PC-3 (cell line): Measurements from ENCODE around the gene COX11. TPM values are rescaled to one million over a fixed set of nuclear protein-coding genes. Genes with fewer than 3 reads are reported as not detected.

Experiments
- ATAC-seq: fragments of 200-7000 bp; cut with Tn5 transposase; 2 replicates; pipeline ENCODE4 v1.9.1; 2020; ENCODE audit warnings: mild to moderate bottlenecking, moderate library complexity
- BruUV-seq: library from RNA; stranded (reverse); fragments of 400-500 nt; replicated peaks from 2 replicates; lab custom pipeline; 2021; lab: Mats Ljungman, UMichigan
- CTCF ChIA-PET: fragments of 300-600 bp; sonication (Branson Sonifier 250); formaldehyde crosslinking; loops from one replicate; lab custom pipeline; 2022; ENCODE audit warnings: antibody characterized with exemption; lab: Charles Lee
- POLR2A ChIA-PET: fragments of 300-600 bp; sonication (Branson Sonifier 250); formaldehyde crosslinking; loops from one replicate; lab custom pipeline; 2022; ENCODE audit warnings: antibody characterized with exemption; ENCODE audit not compliant: unreplicated experiment; lab: Charles Lee
- DNase-seq: peaks from one replicate; pipeline ENCODE4 v3.0.0-alpha.2; 2015
- H2AFZ ChIP-seq: fragments of 300-600 bp; sonication (generic); 2 replicates; pipeline ENCODE4 v1.6.0; 2016; ENCODE audit warnings: antibody characterized with exemption, low read length
- H3F3A ChIP-seq: fragments of 300-600 bp; sonication (generic); one replicate; pipeline ENCODE4 v1.6.0; 2017; ENCODE audit warnings: antibody characterized with exemption, low read length, control low read depth, mild to moderate bottlenecking; ENCODE audit not compliant: unreplicated experiment
- H3K27ac ChIP-seq: fragments of 300-600 bp; sonication (generic); 2 replicates; pipeline ENCODE4 v1.5.1; 2016; ENCODE audit warnings: mild to moderate bottlenecking, low read length
- H3K27me3 ChIP-seq: fragments of 300-600 bp; sonication (generic); 2 replicates; pipeline ENCODE4 v1.6.1; 2016; ENCODE audit warnings: low read length, mixed read lengths
- H3K36me3 ChIP-seq: fragments of 300-600 bp; sonication (generic); 2 replicates; pipeline ENCODE4 v1.6.1; 2016; ENCODE audit warnings: low read depth, mixed run types, low read length, mixed read lengths
- H3K4me1 ChIP-seq: fragments of 300-600 bp; sonication (generic); 2 replicates; pipeline ENCODE4 v1.5.1; 2016; ENCODE audit warnings: low read length; ENCODE audit not compliant: insufficient read depth
- H3K4me2 ChIP-seq: fragments of 300-600 bp; sonication (generic); 2 replicates; pipeline ENCODE4 v1.6.0; 2016; ENCODE audit warnings: low read length
- H3K4me3 ChIP-seq: fragments of 300-600 bp; sonication (generic); 2 replicates; pipeline ENCODE4 v1.5.1; 2016; ENCODE audit warnings: mild to moderate bottlenecking, low read length, mixed read lengths
- H3K79me2 ChIP-seq: fragments of 300-600 bp; sonication (generic); 2 replicates; pipeline ENCODE4 v1.6.1; 2017; ENCODE audit warnings: low read length, mixed read lengths
- H3K9ac ChIP-seq: fragments of 300-600 bp; sonication (generic); 2 replicates; pipeline ENCODE4 v1.6.0; 2016; ENCODE audit warnings: mild to moderate bottlenecking, low read length
- H3K9me2 ChIP-seq: fragments of 300-600 bp; sonication (generic); replicated peaks from 2 replicates; pipeline ENCODE4 v1.6.1; 2016; ENCODE audit warnings: mixed run types, low read length, mixed read lengths
- H3K9me3 ChIP-seq: fragments of 300-600 bp; sonication (generic); 2 replicates; pipeline ENCODE4 v1.6.1; 2016; ENCODE audit warnings: low read length, mixed read lengths
- H4K20me1 ChIP-seq: fragments of 300-600 bp; sonication (generic); 2 replicates; pipeline ENCODE4 v1.6.1; 2016; ENCODE audit warnings: low read length, mixed read lengths
- EZH2 ChIP-seq: fragments of 300-600 bp; sonication (generic); IDR thresholded peaks from one replicate; pipeline ENCODE4 v1.6.1; 2017; ENCODE audit warnings: antibody characterized with exemption, mild to moderate bottlenecking, low read length; ENCODE audit not compliant: unreplicated experiment
- EZH2phosphoT487 ChIP-seq: fragments of 300-600 bp; sonication (generic); IDR thresholded peaks from 2 replicates; pipeline ENCODE4 v1.6.1; 2018; ENCODE audit warnings: mild to moderate bottlenecking, antibody characterized with exemption, low read length, borderline replicate concordance
- intact Hi-C: fragments of 100-400 bp; cut with micrococcal nuclease; formaldehyde crosslinking; loops from 2 replicates; pipeline ENCODE4 v1.9.0; 2023
- total RNA-seq: library from RNA; depleted of rRNA; stranded (reverse); fragments of >200 nt; gene quantifications from 2 replicates; pipeline ENCODE4 v1.2.3, GENCODE V29; 2014
- TF ChIP-seq, protein P1 (sequence below): fragments of 300-600 bp; sonication (generic); conservative IDR thresholded peaks from 2 replicates; pipeline ENCODE4 v1.5.1; 2017; ENCODE audit warnings: antibody characterized with exemption, low read depth, mild to moderate bottlenecking, low read length

COX11 gene
- total RNA-seq, 1 experiment from 2014 or later: 270 TPM

DNA sequence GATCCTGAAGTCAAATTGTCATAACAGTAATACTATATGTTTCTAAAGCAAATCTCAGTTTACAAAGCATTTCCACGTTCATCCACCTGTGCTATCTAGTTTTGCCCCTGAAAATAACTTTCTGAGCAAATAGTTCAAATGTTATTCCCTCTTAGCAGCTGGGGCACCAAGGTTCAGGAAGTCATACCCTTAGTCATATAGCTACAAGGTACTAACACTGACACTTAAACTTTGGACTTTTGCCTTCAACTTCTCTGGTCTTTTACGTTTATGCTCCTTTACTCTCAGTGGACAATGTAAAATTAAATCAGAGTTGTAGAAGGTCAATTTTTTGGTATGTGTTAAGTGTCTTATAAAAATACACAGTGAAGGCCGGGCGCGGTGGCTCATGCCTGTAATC is 33.0 kb downstream of the COX11 start:
- Histone ChIP-seq H3K79me2 (no peaks in the 10 kb centered on the region), H3K4me2 (peak overlapping the region; percentile 27; the same call in 1 of the 2 replicates), H3K9me3 (no peaks in the 10 kb centered on the region), H3K4me1 (peaks cover 13% of the 10 kb centered on the region), H4K20me1 (no peaks in the 10 kb centered on the region), H3K4me3 (no peak overlapping the region), H3K27me3 (no peaks in the 10 kb centered on the region), H3K9me2 (no peaks in the 10 kb centered on the region), H3K9ac (no peak overlapping the region), H3F3A (no peaks in the 10 kb centered on the region), H3K36me3 (peaks cover 48% of the 10 kb centered on the region), H2AFZ (no peak overlapping the region), H3K27ac (no peak overlapping the region)
- no TSS peak for BruUV-seq
- DNase-seq (no peak), ATAC-seq (no peak; the same call in 1 of the 2 replicates)
- CTCF ChIA-PET: interaction anchor here (0.6 kb wide), 1 partner anchor 32 kb away, joined by 5 read pairs; no protein-coding TSS in a partner anchor
- intact Hi-C loops: loop anchor here (2.0 kb wide), 1 partner anchor 33 kb away; the partner anchor contains the start of genes COX11 and STXBP4
- TF ChIP-seq EZH2phosphoT487 (no peak), EZH2 (no peak)
- TF ChIP-seq, protein P1, sequence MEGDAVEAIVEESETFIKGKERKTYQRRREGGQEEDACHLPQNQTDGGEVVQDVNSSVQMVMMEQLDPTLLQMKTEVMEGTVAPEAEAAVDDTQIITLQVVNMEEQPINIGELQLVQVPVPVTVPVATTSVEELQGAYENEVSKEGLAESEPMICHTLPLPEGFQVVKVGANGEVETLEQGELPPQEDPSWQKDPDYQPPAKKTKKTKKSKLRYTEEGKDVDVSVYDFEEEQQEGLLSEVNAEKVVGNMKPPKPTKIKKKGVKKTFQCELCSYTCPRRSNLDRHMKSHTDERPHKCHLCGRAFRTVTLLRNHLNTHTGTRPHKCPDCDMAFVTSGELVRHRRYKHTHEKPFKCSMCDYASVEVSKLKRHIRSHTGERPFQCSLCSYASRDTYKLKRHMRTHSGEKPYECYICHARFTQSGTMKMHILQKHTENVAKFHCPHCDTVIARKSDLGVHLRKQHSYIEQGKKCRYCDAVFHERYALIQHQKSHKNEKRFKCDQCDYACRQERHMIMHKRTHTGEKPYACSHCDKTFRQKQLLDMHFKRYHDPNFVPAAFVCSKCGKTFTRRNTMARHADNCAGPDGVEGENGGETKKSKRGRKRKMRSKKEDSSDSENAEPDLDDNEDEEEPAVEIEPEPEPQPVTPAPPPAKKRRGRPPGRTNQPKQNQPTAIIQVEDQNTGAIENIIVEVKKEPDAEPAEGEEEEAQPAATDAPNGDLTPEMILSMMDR: no peak
- POLR2A ChIA-PET: no interaction called here

DNA sequence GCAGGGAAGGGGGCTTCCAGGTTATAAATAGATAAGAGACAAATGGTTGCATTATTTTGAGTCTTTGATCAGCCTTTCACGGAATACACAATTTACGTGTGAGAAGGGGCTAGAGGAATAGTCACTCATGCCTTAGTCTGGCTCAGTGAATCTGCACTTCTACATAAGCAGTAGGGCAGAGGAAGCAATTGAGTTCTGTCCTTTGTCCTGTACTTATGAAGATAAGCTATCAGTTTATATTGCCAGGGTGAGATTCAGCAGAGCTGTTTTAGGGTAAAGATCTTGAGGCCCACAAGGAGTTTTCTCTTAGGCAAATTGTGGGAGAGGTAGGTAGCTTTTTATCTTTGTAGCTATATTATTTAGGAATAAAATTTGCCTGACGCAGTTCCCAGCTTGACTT is 34.5 kb downstream of the COX11 start:
- Histone ChIP-seq H4K20me1 (no peaks in the 10 kb centered on the region), H3K27me3 (no peaks in the 10 kb centered on the region), H3K4me3 (no peak overlapping the region), H3K4me1 (peaks cover 13% of the 10 kb centered on the region), H3K79me2 (no peaks in the 10 kb centered on the region), H3F3A (no peaks in the 10 kb centered on the region), H3K9ac (no peak overlapping the region), H3K4me2 (no peak overlapping the region), H3K27ac (no peak overlapping the region), H3K36me3 (peaks cover 46% of the 10 kb centered on the region), H2AFZ (no peak overlapping the region), H3K9me3 (no peaks in the 10 kb centered on the region), H3K9me2 (no peaks in the 10 kb centered on the region)
- ChIA-PET POLR2A (interaction anchor here (0.6 kb wide), 2 partner anchors 10 to 11 kb away, joined by 4 to 6 read pairs; no protein-coding TSS in a partner anchor), CTCF (no interaction called here)
- DNase-seq: no peak
- no peak for TF ChIP-seq EZH2phosphoT487
- TF ChIP-seq EZH2: no peak
- TF ChIP-seq, protein P1: no peak
- BruUV-seq: no TSS peak
- ATAC-seq: no peak
- intact Hi-C loops: loop anchor here (1.0 to 2.0 kb wide), 2 partner anchors 13 to 35 kb away; partner anchors contain the start of genes COX11 and STXBP4

DNA sequence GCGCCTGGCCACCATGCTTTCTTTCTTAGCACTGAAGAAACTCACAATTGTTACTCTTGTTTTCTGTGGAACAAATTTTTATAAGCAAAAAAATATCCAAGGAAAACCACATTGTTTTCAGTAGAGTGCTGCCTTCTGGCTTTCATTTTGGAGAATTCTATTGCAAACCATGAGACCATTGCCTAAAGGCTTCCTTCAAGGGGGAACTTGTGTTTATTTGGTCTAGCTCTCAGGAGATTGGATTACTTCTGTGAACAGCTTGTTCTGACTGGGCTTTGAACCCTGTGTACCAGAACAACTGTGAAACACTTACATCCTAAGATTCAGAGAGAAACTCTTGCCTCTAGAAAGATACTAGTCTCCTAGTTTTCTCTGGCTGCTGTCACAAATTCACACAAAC is 35.7 kb downstream of the COX11 start:
- ATAC-seq (no peak), DNase-seq (no peak)
- peaks cover 40% of the 10 kb centered on the region for H3K36me3 ChIP-seq
- intact Hi-C loops: no loop called here
- H3K9me2 ChIP-seq: no peaks in the 10 kb centered on the region
- peaks cover 13% of the 10 kb centered on the region for H3K4me1 ChIP-seq
- H3K9me3 ChIP-seq: no peaks in the 10 kb centered on the region
- H3K4me3 ChIP-seq: no peak overlapping the region
- no peaks in the 10 kb centered on the region for H3K27me3 ChIP-seq
- H3F3A ChIP-seq: no peaks in the 10 kb centered on the region
- H2AFZ ChIP-seq: no peak overlapping the region
- CTCF ChIA-PET: no interaction called here
- POLR2A ChIA-PET: no interaction called here
- no peak overlapping the region for H3K9ac ChIP-seq
- no TSS peak for BruUV-seq
- H3K4me2 ChIP-seq: no peak overlapping the region
- H3K79me2 ChIP-seq: no peaks in the 10 kb centered on the region
- no peak overlapping the region for H3K27ac ChIP-seq
- TF ChIP-seq EZH2 (no peak), EZH2phosphoT487 (no peak)
- TF ChIP-seq, protein P1: no peak
- H4K20me1 ChIP-seq: no peaks in the 10 kb centered on the region
